Smooth muscle cell (in vitro differentiated cells): ENCODE measurements around the gene SH3TC2. TPM values are rescaled to one million over a fixed set of nuclear protein-coding genes. Genes with fewer than 3 reads are reported as not detected.

Experiments
- DNase-seq: peaks from one replicate; lab custom pipeline; 2025; ENCODE audit not compliant: unreplicated experiment; lab: John Stamatoyannopoulos, UW
- H2AFZ ChIP-seq: fragments of 200-600 bp; sonication (generic); 2 replicates; pipeline ENCODE4 v1.6.0; 2016; ENCODE audit warnings: antibody characterized with exemption, low read depth, mild to moderate bottlenecking
- H3F3A ChIP-seq: fragments of 200-600 bp; sonication (generic); 2 replicates; pipeline ENCODE4 v1.6.0; 2017; ENCODE audit warnings: antibody characterized with exemption, low read depth
- H3K27ac ChIP-seq: fragments of 200-600 bp; sonication (generic); 2 replicates; pipeline ENCODE4 v1.5.1; 2016; ENCODE audit warnings: low read depth, mild to moderate bottlenecking
- H3K27me3 ChIP-seq: fragments of 200-600 bp; sonication (generic); 2 replicates; pipeline ENCODE4 v1.6.1; 2016; ENCODE audit warnings: low read depth, mild to moderate bottlenecking
- H3K36me3 ChIP-seq: fragments of 200-600 bp; sonication (generic); 2 replicates; pipeline ENCODE4 v1.5.1; 2016; ENCODE audit warnings: low read depth
- H3K4me1 ChIP-seq: fragments of 200-600 bp; sonication (generic); 2 replicates; pipeline ENCODE4 v1.5.1; 2016; ENCODE audit warnings: low read depth
- H3K4me2 ChIP-seq: fragments of 200-600 bp; sonication (generic); 2 replicates; pipeline ENCODE4 v1.6.0; 2016; ENCODE audit warnings: mild to moderate bottlenecking
- H3K4me3 ChIP-seq: fragments of 200-600 bp; sonication (generic); 2 replicates; pipeline ENCODE4 v1.5.1; 2016; ENCODE audit warnings: mild to moderate bottlenecking
- H3K79me2 ChIP-seq: fragments of 200-600 bp; sonication (generic); 2 replicates; pipeline ENCODE4 v1.6.0; 2016; ENCODE audit warnings: low read depth, mild to moderate bottlenecking
- H3K9ac ChIP-seq: fragments of 200-600 bp; sonication (generic); 2 replicates; pipeline ENCODE4 v1.6.0; 2016; ENCODE audit warnings: low read depth
- H3K9me3 ChIP-seq: fragments of 200-600 bp; sonication (generic); replicated peaks from 2 replicates; pipeline ENCODE4 v1.5.1; 2016; ENCODE audit warnings: low read depth
- H4K20me1 ChIP-seq: fragments of 200-600 bp; sonication (generic); 2 replicates; pipeline ENCODE4 v1.6.0; 2016; ENCODE audit warnings: low read depth
- WGBS: methylation state at CpG from one replicate; pipeline ENCODE4 v1.1.7; 2016; ENCODE audit warnings: low lambda C conversion rate; 5-methylcytosine and 5-hydroxymethylcytosine counted together
- polyA plus RNA-seq: library from polyadenylated mRNA; unstranded; fragments of >200 nt; fragmentation: Nextera tagmentation; extraction: Ambion mirVana; gene quantifications from 2 replicates; pipeline ENCODE4 v1.2.1, GENCODE V29; 2016
- total RNA-seq: library from RNA; depleted of rRNA; stranded (reverse); fragments of >200 nt; gene quantifications from 2 replicates; pipeline ENCODE4 v1.2.3, GENCODE V29; 2014
- TF ChIP-seq, protein P1 (sequence below): fragments of 200-600 bp; sonication (generic); IDR thresholded peaks from 2 replicates; pipeline ENCODE4 v1.5.1; 2017; ENCODE audit warnings: borderline replicate concordance, mild to moderate bottlenecking, antibody characterized with exemption; ENCODE audit not compliant: insufficient read depth, poor library complexity, severe bottlenecking

SH3TC2 gene
- total and polyA plus RNA-seq, 2 experiments from 2014 or later: 0.31 to 0.46 TPM

- DNase-seq: no peak
- H3K4me1 ChIP-seq: peaks cover 12% of the 10 kb centered on the region
- WGBS: 0% methylated on average over 1 of the region's 1 CpG
- H3F3A ChIP-seq: no peaks in the 10 kb centered on the region
- no peak overlapping the region for H3K4me2 ChIP-seq
- H3K79me2 ChIP-seq: no peaks in the 10 kb centered on the region
- H3K9ac ChIP-seq: no peak overlapping the region
- H3K27ac ChIP-seq: no peak overlapping the region
- H4K20me1 ChIP-seq: no peaks in the 10 kb centered on the region
- no peak overlapping the region for H2AFZ ChIP-seq
- H3K9me3 ChIP-seq: no peaks in the 10 kb centered on the region
- no peaks in the 10 kb centered on the region for H3K27me3 ChIP-seq
- H3K36me3 ChIP-seq: no peaks in the 10 kb centered on the region
- TF ChIP-seq, protein P1, sequence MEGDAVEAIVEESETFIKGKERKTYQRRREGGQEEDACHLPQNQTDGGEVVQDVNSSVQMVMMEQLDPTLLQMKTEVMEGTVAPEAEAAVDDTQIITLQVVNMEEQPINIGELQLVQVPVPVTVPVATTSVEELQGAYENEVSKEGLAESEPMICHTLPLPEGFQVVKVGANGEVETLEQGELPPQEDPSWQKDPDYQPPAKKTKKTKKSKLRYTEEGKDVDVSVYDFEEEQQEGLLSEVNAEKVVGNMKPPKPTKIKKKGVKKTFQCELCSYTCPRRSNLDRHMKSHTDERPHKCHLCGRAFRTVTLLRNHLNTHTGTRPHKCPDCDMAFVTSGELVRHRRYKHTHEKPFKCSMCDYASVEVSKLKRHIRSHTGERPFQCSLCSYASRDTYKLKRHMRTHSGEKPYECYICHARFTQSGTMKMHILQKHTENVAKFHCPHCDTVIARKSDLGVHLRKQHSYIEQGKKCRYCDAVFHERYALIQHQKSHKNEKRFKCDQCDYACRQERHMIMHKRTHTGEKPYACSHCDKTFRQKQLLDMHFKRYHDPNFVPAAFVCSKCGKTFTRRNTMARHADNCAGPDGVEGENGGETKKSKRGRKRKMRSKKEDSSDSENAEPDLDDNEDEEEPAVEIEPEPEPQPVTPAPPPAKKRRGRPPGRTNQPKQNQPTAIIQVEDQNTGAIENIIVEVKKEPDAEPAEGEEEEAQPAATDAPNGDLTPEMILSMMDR: no peak
- no peak overlapping the region for H3K4me3 ChIP-seq
Measured at GRCh38 chr5:149060325-149060724, 2.5 kb downstream of the SH3TC2 start.

DNA sequence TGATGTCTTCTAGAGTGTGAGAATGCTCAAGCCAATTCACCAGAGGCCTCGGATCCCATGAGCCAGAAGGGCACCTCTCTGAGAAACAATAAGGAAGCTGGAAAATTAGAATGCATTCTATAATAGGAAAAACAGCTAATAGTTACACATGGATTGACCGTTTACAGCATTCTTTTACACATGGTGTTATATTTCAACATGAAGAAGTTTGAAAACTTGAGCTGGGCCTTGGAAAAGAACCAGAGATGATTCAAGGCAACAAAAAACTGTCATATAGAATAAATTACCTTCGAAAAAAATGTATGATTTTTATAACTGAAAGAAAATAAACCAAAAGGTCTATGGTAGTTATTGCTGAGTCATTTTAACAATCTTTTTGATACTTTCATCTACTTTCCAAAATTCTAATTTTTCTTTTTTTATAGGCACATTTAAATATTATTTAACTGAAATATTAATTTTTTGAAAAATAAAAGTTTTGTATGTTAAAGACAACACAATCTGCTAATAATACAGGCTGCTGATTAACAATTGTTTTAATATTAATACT, 6.2 kb downstream of the SH3TC2 start:
- Histone ChIP-seq H3K27ac (no peak overlapping the region), H3F3A (no peaks in the 10 kb centered on the region), H3K9ac (no peak overlapping the region), H3K9me3 (no peaks in the 10 kb centered on the region), H3K4me2 (no peak overlapping the region), H3K79me2 (no peaks in the 10 kb centered on the region), H3K36me3 (no peaks in the 10 kb centered on the region), H4K20me1 (no peaks in the 10 kb centered on the region), H3K4me1 (no peaks in the 10 kb centered on the region), H3K27me3 (no peaks in the 10 kb centered on the region), H3K4me3 (no peak overlapping the region), H2AFZ (no peak overlapping the region)
- 92% methylated on average over 3 of the region's 3 CpGs for WGBS
- DNase-seq: no peak
- TF ChIP-seq, protein P1: no peak

GRCh38 chr5:149054416-149054815, 8.4 kb downstream of the SH3TC2 start:
- Histone ChIP-seq H3K36me3 (no peaks in the 10 kb centered on the region), H3K9me3 (no peaks in the 10 kb centered on the region), H3F3A (no peaks in the 10 kb centered on the region), H3K27ac (no peak overlapping the region), H3K4me1 (no peaks in the 10 kb centered on the region), H3K4me2 (no peak overlapping the region), H3K79me2 (no peaks in the 10 kb centered on the region), H3K27me3 (no peaks in the 10 kb centered on the region), H3K9ac (no peak overlapping the region), H2AFZ (no peak overlapping the region), H3K4me3 (no peak overlapping the region), H4K20me1 (no peaks in the 10 kb centered on the region)
- TF ChIP-seq, protein P1: no peak
- DNase-seq: no peak
- 91% methylated on average over 2 of the region's 2 CpGs for WGBS

- Histone ChIP-seq H3K4me2 (no peak overlapping the region), H3K9ac (no peak overlapping the region), H3K4me1 (no peaks in the 10 kb centered on the region), H2AFZ (no peak overlapping the region), H3F3A (no peaks in the 10 kb centered on the region), H4K20me1 (no peaks in the 10 kb centered on the region), H3K9me3 (no peaks in the 10 kb centered on the region), H3K36me3 (no peaks in the 10 kb centered on the region), H3K27ac (no peak overlapping the region), H3K79me2 (no peaks in the 10 kb centered on the region), H3K4me3 (no peak overlapping the region), H3K27me3 (no peaks in the 10 kb centered on the region)
- DNase-seq: no peak
- TF ChIP-seq, protein P1: no peak
- 92% methylated on average over 2 of the region's 2 CpGs for WGBS
Measured at GRCh38 chr5:149053072-149053695, 9.7 kb downstream of the SH3TC2 start.
